Thoracic aorta (tissue), 2 donors: ENCODE results near the gene EP300. TPM values are rescaled to one million over a fixed set of nuclear protein-coding genes. Genes with fewer than 3 reads are reported as not detected.
"Not testable (repeated sequence)": the region's sequence is repeated elsewhere in the genome, so short reads cannot be mapped to it uniquely, and the experiment has no call there.

ENCODE experiments used
- ATAC-seq: fragments of 150-250 bp; one replicate; pipeline ENCODE4 v1.8.0; 2017; ENCODE audit warnings: low read depth; ENCODE audit not compliant: insufficient number of reproducible peaks, low FRiP score
- DNase-seq: peaks from one replicate; pipeline ENCODE4 v3.0.0-alpha.2; 2020; ENCODE audit warnings: low spot score
- H3K27ac ChIP-seq, 2 donors: fragments of 200-600 bp; sonication (generic); 1 replicate in 1 of 2; 2 replicates in 1 of 2; pipeline ENCODE4 v1.5.1; 2016; ENCODE audit warnings: mild to moderate bottlenecking in 2 of 2, moderate library complexity in 2 of 2
- H3K27me3 ChIP-seq: fragments of 200-600 bp; sonication (generic); replicated peaks from 2 replicates; pipeline ENCODE4 v1.6.0; 2016; ENCODE audit warnings: mild to moderate bottlenecking; ENCODE audit not compliant: insufficient read depth
- H3K36me3 ChIP-seq: fragments of 200-600 bp; sonication (generic); one replicate; pipeline ENCODE4 v1.5.1; 2016
- H3K4me1 ChIP-seq, 2 donors: fragments of 200-600 bp; sonication (generic); 1 replicate in 1 of 2; 2 replicates in 1 of 2; pipeline versions ENCODE4 v1.5.1 to v1.6.0; 2016; ENCODE audit warnings: low read depth in 2 of 2, mild to moderate bottlenecking in 1 of 2; ENCODE audit not compliant: control insufficient read depth in 1 of 2
- H3K4me3 ChIP-seq: fragments of 200-600 bp; sonication (generic); 2 replicates; pipeline ENCODE4 v1.5.1; 2016; ENCODE audit warnings: mild to moderate bottlenecking
- H3K9me3 ChIP-seq: fragments of 200-600 bp; sonication (generic); 2 replicates; pipeline ENCODE4 v1.5.1; 2016
- total RNA-seq, 2 donors: library from RNA; depleted of rRNA; stranded (reverse); fragments of >200 nt; gene quantifications; one replicate each; pipeline versions ENCODE4 v1.1.0 to v1.2.3, GENCODE V29; 2016
- TF ChIP-seq, protein P1 (sequence below): fragments of 200-600 bp; sonication (generic); IDR thresholded peaks from one replicate; pipeline ENCODE4 v1.5.1; 2019; ENCODE audit warnings: antibody characterized with exemption

The EP300 gene
- total RNA-seq, 2 donors from 2014 or later: 59.0 to 114 TPM

- ATAC-seq: no peak
- Histone ChIP-seq H3K4me3 (no peak overlapping the region), H3K27me3 (no peaks in the 10 kb centered on the region), H3K27ac (no peak overlapping the region), H3K36me3 (no peaks in the 10 kb centered on the region), H3K9me3 (no peaks in the 10 kb centered on the region), H3K4me1 (peaks cover 0 to 7% of the 10 kb centered on the region in 2 donors)
- DNase-seq: no peak
- TF ChIP-seq, protein P1, sequence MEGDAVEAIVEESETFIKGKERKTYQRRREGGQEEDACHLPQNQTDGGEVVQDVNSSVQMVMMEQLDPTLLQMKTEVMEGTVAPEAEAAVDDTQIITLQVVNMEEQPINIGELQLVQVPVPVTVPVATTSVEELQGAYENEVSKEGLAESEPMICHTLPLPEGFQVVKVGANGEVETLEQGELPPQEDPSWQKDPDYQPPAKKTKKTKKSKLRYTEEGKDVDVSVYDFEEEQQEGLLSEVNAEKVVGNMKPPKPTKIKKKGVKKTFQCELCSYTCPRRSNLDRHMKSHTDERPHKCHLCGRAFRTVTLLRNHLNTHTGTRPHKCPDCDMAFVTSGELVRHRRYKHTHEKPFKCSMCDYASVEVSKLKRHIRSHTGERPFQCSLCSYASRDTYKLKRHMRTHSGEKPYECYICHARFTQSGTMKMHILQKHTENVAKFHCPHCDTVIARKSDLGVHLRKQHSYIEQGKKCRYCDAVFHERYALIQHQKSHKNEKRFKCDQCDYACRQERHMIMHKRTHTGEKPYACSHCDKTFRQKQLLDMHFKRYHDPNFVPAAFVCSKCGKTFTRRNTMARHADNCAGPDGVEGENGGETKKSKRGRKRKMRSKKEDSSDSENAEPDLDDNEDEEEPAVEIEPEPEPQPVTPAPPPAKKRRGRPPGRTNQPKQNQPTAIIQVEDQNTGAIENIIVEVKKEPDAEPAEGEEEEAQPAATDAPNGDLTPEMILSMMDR: no peak
Measured at GRCh38 chr22:41050883-41051282, 41.5 kb upstream of the EP300 start.

GRCh38 chr22:41052661-41053490 is 39.5 kb upstream of the EP300 start:
- ATAC-seq: no peak
- no peak overlapping the region for H3K27ac ChIP-seq
- H3K36me3 ChIP-seq: no peaks in the 10 kb centered on the region

GRCh38 chr22:41057076-41057475 is 35.3 kb upstream of the EP300 start:
- DNase-seq: no peak
- Histone ChIP-seq H3K36me3 (no peaks in the 10 kb centered on the region), H3K4me3 (no peak overlapping the region), H3K27ac (no peak overlapping the region), H3K9me3 (no peaks in the 10 kb centered on the region), H3K4me1 (no peaks in the 10 kb centered on the region), H3K27me3 (no peaks in the 10 kb centered on the region)
- TF ChIP-seq, protein P1: no peak
- no peak for ATAC-seq

More at GRCh38 chr22:41052661-41053490, 39.5 kb upstream of the EP300 start:
- Histone ChIP-seq H3K4me3 (no peak overlapping the region), H3K4me1 (peaks cover 0 to 7% of the 10 kb centered on the region in 2 donors), H3K27me3 (no peaks in the 10 kb centered on the region), H3K9me3 (no peaks in the 10 kb centered on the region)
- DNase-seq: no peak
- TF ChIP-seq, protein P1: no peak

DNA sequence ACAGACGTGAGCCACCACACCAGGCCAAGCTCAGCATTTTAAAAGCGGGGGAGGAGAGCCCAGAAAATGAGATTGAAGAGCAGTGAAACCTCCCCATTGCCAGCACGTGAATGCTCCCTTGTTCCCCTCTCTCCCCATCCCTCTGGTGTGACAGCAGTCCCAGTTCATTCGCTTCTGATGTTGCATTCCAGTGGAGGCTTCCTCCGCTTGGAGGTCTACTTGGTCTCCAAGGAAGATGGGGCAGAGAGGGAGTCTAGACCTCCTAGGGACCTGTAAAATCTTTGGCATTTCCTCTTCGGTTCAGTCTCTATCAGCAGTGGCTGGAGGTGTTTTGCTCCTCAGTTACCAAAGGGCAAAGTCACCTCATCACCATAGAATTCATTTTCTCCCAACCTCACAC is 30.2 kb upstream of the EP300 start:
- DNase-seq (no peak), ATAC-seq (no peak)
- H3K4me1 ChIP-seq: no peaks in the 10 kb centered on the region
- TF ChIP-seq, protein P1: no peak
- H3K27ac ChIP-seq: no peak overlapping the region
- no peaks in the 10 kb centered on the region for H3K9me3 ChIP-seq
- no peaks in the 10 kb centered on the region for H3K27me3 ChIP-seq
- H3K36me3 ChIP-seq: no peaks in the 10 kb centered on the region
- H3K4me3 ChIP-seq: no peak overlapping the region

GRCh38 chr22:41064326-41064725 is 28.1 kb upstream of the EP300 start:
- H3K9me3 ChIP-seq, H3K27me3 ChIP-seq, H3K4me1 ChIP-seq, H3K4me3 ChIP-seq, H3K36me3 ChIP-seq, ATAC-seq, H3K27ac ChIP-seq, DNase-seq: not testable (repeated sequence)

DNA sequence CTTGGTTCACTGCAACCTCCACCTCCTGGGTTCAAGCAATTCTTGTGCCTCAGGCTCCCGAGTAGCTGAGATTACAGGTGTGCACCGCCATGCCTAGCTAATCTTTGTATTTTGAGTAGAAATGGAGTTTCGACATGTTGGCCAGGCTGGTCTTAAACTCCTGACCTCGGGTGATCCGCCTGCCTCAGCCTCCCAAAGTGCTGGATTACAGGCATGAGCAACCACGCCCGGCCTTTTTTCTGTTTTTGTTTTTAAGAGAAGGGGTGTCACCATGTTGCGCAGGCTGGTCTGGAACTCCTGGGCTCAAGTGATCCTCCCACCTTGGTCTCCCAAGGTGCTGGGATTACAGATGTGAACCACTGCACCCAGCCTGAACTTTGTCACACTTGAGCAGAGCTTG is 26.1 kb upstream of the EP300 start:
- H3K27ac ChIP-seq, DNase-seq: not testable (repeated sequence)

DNA sequence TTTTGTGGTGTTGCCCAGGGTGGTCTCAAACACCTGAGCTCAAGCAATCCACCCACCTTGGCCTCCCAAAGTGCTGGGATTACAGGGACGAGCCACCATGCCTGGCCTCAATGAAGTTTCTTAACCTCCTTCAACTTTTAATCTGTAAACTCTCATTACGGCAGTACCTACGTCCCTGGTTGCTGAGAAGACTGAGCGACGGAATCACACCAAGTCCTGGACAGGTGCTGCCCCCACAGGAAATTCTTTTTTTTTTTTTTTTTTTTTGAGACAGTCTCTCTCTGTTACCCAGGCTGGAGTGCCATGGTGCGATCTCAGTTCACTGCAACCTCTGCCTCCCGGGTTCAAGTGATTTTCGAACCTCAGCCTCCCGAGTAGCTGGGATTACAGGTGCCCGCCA is 24.4 kb upstream of the EP300 start:
- ATAC-seq, H3K27me3 ChIP-seq, H3K36me3 ChIP-seq, H3K27ac ChIP-seq, H3K9me3 ChIP-seq, H3K4me3 ChIP-seq, DNase-seq, H3K4me1 ChIP-seq: not testable (repeated sequence)

More for the DNA sequence above, 26.1 kb upstream of the EP300 start:
- H3K4me1 ChIP-seq, ATAC-seq, H3K9me3 ChIP-seq, H3K4me3 ChIP-seq, H3K36me3 ChIP-seq, H3K27me3 ChIP-seq: not testable (repeated sequence)
